ENCODE measurements around the gene CX3CL1.

The CX3CL1 gene

DNA sequence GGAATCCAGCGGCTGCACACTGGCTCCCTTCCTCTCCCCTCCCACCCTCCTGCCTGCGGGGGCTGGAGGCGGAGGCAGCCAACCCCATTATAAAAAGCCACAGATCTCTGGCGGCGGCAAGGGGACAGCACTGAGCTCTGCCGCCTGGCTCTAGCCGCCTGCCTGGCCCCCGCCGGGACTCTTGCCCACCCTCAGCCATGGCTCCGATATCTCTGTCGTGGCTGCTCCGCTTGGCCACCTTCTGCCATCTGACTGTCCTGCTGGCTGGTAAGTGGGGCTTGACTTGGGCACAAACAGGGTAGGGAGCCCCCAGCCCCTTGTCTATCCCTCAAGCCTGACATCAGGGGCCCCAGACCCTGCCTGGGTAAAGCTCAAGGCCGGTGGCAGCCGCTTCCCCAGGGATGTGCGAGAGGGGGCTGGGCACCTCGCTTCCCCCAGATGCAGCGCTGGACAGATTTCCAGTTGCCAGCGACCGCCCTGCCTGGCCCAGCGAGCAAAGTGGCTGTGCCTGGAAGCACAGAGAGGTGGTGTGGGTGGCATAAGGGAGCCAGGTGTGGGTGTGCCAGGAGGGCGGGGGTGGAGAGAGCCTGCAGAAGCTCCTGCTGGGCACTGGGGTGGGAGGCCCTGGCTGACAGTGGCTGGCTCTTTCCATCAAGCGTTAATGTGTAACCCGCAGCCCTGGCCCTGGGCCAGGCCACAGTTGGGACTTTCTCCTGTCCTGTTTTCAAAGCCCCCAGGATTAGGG lies at the start of gene CX3CL1:
CX3CL1 (plus strand) TSS at position 119 of the 745 bp plus-strand sequence; CDS start at position 198, 79 bp downstream.
- no peak within 1 kb of the TSS for H3K9ac ChIP-seq (ENCODE audit: insufficient read length)
- no peaks in the 10 kb centered on the region for H3K36me3 ChIP-seq (ENCODE audit: insufficient read depth, low read length)
- no peak within 1 kb of the TSS for H3K27ac ChIP-seq
- no peak for TF ChIP-seq EZH2 (IDR thresholded peaks at IDR 0.05)
- no peak for TF ChIP-seq POLR2AphosphoS5 (IDR thresholded peaks at IDR 0.05; ENCODE audit: borderline replicate concordance, low read depth, low read length)
- no peak for TF ChIP-seq FOXP2 (optimal IDR thresholded peaks at IDR 0.05; ENCODE audit: control extremely low read depth, extremely low read length, insufficient read depth)
- no peak for DNase-seq (ENCODE audit: low read depth, low spot score)
- H3K9me3 ChIP-seq (ENCODE audit: low read depth, low read length), result no peaks in the 10 kb centered on the region
- no peak within 1 kb of the TSS for H3K4me3 ChIP-seq

DNA sequence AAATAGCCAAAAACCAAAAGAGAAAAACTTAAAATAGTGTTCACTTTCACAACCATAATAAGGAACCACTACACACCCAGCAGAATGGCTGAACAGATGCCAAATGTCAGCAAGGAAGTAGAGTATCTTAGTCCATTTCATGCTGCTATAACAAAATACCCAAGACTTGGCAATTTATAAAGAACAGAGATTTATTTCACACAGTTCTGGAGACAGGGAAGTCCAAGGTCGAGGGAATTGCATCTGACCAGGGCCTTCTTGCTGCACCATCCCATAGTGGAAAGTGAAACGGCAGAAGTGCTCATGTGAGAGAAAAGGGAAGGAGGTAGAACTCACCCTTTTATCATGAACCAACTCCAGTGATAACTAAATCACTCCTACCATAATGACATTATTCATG lies 47.5 kb upstream of the CX3CL1 start:
- Histone ChIP-seq H3K27ac (no peak overlapping the region), H3K9me3 (ENCODE audit: low read depth, low read length) (no peaks in the 10 kb centered on the region), H3K36me3 (ENCODE audit: insufficient read depth, low read length) (no peaks in the 10 kb centered on the region), H3K9ac (ENCODE audit: insufficient read length) (no peak overlapping the region), H3K4me3 (no peak overlapping the region)
- TF ChIP-seq FOXP2 (optimal IDR thresholded peaks at IDR 0.05; ENCODE audit: control extremely low read depth, extremely low read length, insufficient read depth) (no peak), EZH2 (IDR thresholded peaks at IDR 0.05) (no peak), POLR2AphosphoS5 (IDR thresholded peaks at IDR 0.05; ENCODE audit: borderline replicate concordance, low read depth, low read length) (no peak)
- DNase-seq (ENCODE audit: low read depth, low spot score), result no peak

DNA sequence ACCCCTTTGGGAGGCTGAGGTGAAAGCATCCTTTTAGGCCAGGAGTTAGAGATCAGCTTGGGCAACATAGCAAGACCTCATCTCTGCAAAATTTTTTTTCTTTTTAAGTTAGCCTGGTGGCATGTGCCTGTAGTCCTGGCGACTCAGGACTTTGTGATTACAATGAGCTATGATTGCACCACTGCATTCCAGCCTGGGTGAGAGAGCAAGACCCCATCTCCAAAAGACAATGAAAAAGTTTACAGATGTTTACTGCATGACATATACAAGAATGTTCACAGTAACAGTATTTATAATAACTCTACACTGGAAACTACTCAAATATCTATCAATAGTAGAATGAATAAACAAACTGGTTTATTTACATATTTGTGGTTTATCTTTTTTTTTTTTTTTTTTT lies 46.8 kb upstream of the CX3CL1 start:
- DNase-seq (ENCODE audit: low read depth, low spot score), result no peak
- Histone ChIP-seq H3K36me3 (ENCODE audit: insufficient read depth, low read length) (no peaks in the 10 kb centered on the region), H3K9ac (ENCODE audit: insufficient read length) (no peak overlapping the region), H3K4me3 (no peak overlapping the region), H3K27ac (no peak overlapping the region), H3K9me3 (ENCODE audit: low read depth, low read length) (no peaks in the 10 kb centered on the region)
- no peak for TF ChIP-seq EZH2 (IDR thresholded peaks at IDR 0.05)
- TF ChIP-seq POLR2AphosphoS5 (IDR thresholded peaks at IDR 0.05; ENCODE audit: borderline replicate concordance, low read depth, low read length), result no peak
- no peak for TF ChIP-seq FOXP2 (optimal IDR thresholded peaks at IDR 0.05; ENCODE audit: control extremely low read depth, extremely low read length, insufficient read depth)

DNA sequence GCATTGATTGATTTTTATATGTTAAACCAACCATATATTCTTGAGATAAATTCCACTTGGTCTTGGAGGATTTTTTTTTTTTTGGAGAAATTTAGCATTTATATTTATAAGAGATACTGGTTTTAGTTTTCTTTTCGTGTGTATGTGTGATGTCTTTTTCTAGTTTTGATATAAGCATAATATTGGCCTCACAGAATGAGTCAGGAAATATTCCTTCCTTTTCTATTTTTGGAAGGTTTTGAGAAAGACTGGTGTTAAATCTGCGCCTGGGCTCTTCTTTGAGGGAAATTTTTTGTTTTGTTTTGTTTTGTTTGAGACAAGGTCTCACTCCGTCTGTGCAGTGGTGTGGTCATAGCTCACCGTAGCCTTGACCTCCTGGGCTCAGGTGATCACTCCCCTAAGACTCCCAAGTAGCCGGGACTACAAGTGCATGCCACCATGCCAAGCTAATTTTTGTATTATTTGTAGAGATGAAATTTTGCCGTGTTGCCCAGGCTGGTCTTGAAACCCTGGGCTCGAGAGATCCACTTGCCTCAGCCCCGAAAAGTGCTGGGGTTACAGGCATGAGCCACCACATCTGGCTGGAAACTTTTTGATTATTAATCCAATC lies 42.5 kb upstream of the CX3CL1 start:
- Histone ChIP-seq H3K9ac (ENCODE audit: insufficient read length) (no peak overlapping the region), H3K27ac (no peak overlapping the region), H3K36me3 (ENCODE audit: insufficient read depth, low read length) (no peaks in the 10 kb centered on the region), H3K4me3 (no peak overlapping the region), H3K9me3 (ENCODE audit: low read depth, low read length) (no peaks in the 10 kb centered on the region)
- DNase-seq (ENCODE audit: low read depth, low spot score), result no peak
- TF ChIP-seq FOXP2 (optimal IDR thresholded peaks at IDR 0.05; ENCODE audit: control extremely low read depth, extremely low read length, insufficient read depth) (no peak), EZH2 (IDR thresholded peaks at IDR 0.05) (no peak), POLR2AphosphoS5 (IDR thresholded peaks at IDR 0.05; ENCODE audit: borderline replicate concordance, low read depth, low read length) (no peak)

DNA sequence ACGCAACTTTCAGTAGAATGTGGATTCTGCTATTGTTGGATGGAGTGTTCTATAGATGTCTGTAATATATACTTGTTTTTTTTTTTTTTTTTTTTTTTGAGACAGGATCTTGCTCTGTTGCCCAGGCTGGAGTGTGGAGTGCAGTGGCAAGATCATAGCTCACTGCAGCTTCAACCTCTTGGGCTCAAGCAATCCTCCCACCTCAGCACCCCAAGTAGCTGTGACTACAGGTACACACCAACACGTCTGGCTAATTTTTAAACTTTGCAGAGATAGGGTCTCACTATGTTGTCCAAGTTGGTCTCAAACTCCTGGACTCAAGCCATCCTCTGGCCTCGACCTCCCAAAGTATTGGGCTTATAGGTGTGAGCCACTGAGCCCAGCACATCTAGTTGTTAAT lies 40.9 kb upstream of the CX3CL1 start:
- no peak for DNase-seq (ENCODE audit: low read depth, low spot score)
- H3K4me3 ChIP-seq, result no peak overlapping the region
- H3K9ac ChIP-seq (ENCODE audit: insufficient read length), result no peak overlapping the region
- TF ChIP-seq FOXP2 (optimal IDR thresholded peaks at IDR 0.05; ENCODE audit: control extremely low read depth, extremely low read length, insufficient read depth) (no peak), EZH2 (IDR thresholded peaks at IDR 0.05) (no peak), POLR2AphosphoS5 (IDR thresholded peaks at IDR 0.05; ENCODE audit: borderline replicate concordance, low read depth, low read length) (no peak)
- H3K9me3 ChIP-seq (ENCODE audit: low read depth, low read length), result no peaks in the 10 kb centered on the region
- no peaks in the 10 kb centered on the region for H3K36me3 ChIP-seq (ENCODE audit: insufficient read depth, low read length)
- no peak overlapping the region for H3K27ac ChIP-seq

DNA sequence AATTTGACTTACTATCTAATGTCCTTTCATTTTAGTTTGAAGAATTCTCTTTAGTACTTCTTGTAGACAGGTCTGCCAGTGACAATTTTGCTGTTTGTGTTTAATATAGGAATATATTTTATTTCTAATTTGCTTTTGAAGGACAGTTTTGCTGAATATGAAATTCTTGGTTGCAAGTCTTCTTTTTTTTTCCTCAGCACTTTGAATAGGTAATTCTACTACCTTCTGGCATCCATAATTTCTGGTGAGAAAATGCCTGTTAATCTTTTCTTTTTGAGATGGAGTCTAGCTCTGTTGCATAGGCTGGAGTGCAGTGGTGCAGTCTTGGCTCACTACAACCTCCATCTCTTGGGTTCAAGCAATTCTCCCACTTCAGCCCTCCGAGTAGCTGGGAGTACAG lies 38.9 kb upstream of the CX3CL1 start:
- TF ChIP-seq EZH2 (IDR thresholded peaks at IDR 0.05), result no peak
- TF ChIP-seq POLR2AphosphoS5 (IDR thresholded peaks at IDR 0.05; ENCODE audit: borderline replicate concordance, low read depth, low read length), result no peak
- TF ChIP-seq FOXP2 (optimal IDR thresholded peaks at IDR 0.05; ENCODE audit: control extremely low read depth, extremely low read length, insufficient read depth), result no peak
- H3K27ac ChIP-seq, result no peak overlapping the region
- no peaks in the 10 kb centered on the region for H3K9me3 ChIP-seq (ENCODE audit: low read depth, low read length)
- no peak overlapping the region for H3K4me3 ChIP-seq
- no peaks in the 10 kb centered on the region for H3K36me3 ChIP-seq (ENCODE audit: insufficient read depth, low read length)
- H3K9ac ChIP-seq (ENCODE audit: insufficient read length), result no peak overlapping the region
- DNase-seq (ENCODE audit: low read depth, low spot score), result no peak

DNA sequence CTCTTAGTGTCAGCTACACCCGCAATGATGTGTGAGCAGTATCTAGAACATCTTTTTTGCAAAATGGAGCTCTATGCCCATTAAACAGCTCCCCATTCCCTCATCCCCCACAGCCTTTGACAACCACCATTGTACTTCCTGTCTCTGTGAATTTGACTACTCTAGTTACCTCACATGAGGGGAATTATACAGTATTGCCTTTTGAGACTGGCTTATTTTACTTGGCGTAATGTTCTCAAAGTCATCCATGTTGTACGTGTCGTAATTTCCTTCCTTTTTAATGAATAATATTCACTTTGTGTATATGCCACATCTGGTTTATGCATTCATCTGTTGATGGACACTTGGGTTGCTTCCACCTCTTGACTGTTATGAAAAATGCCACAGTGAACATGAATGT lies 36.9 kb upstream of the CX3CL1 start:
- no peak for TF ChIP-seq POLR2AphosphoS5 (IDR thresholded peaks at IDR 0.05; ENCODE audit: borderline replicate concordance, low read depth, low read length)
- TF ChIP-seq EZH2 (IDR thresholded peaks at IDR 0.05), result no peak
- no peak for TF ChIP-seq FOXP2 (optimal IDR thresholded peaks at IDR 0.05; ENCODE audit: control extremely low read depth, extremely low read length, insufficient read depth)

DNA sequence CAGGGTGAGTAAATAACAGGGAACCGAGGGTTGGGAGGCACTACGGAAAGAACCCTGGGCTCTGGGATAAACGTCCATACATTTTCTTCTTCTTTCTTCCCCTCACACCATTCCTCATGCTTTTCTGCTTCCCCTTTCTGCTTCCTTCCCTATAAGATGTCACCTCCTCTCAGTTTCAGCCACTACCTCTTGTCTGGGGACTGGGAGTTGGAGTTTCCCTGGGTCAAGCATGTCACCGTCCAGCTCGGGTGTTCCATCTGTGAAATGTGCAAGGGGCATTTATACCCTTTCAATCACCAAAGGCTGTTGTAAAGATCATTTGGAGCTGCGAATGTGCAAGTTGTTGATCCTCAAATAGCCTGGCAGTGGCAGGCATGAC lies 31.2 kb upstream of the CX3CL1 start:
- H3K27ac ChIP-seq, result no peak overlapping the region
- H3K9ac ChIP-seq (ENCODE audit: insufficient read length), result no peak overlapping the region
- H3K9me3 ChIP-seq (ENCODE audit: low read depth, low read length), result no peaks in the 10 kb centered on the region
- no peaks in the 10 kb centered on the region for H3K36me3 ChIP-seq (ENCODE audit: insufficient read depth, low read length)
- H3K4me3 ChIP-seq, result no peak overlapping the region
- TF ChIP-seq FOXP2 (optimal IDR thresholded peaks at IDR 0.05; ENCODE audit: control extremely low read depth, extremely low read length, insufficient read depth), result no peak
- TF ChIP-seq EZH2 (IDR thresholded peaks at IDR 0.05), result no peak
- no peak for TF ChIP-seq POLR2AphosphoS5 (IDR thresholded peaks at IDR 0.05; ENCODE audit: borderline replicate concordance, low read depth, low read length)
- no peak for DNase-seq (ENCODE audit: low read depth, low spot score)

More for the DNA sequence above, 36.9 kb upstream of the CX3CL1 start:
- no peak overlapping the region for H3K9ac ChIP-seq (ENCODE audit: insufficient read length)
- H3K27ac ChIP-seq, result no peak overlapping the region
- no peak overlapping the region for H3K4me3 ChIP-seq
- no peak for DNase-seq (ENCODE audit: low read depth, low spot score)
- H3K9me3 ChIP-seq (ENCODE audit: low read depth, low read length), result no peaks in the 10 kb centered on the region
- H3K36me3 ChIP-seq (ENCODE audit: insufficient read depth, low read length), result no peaks in the 10 kb centered on the region

All from SK-N-MC (cell line).